Progenitor cell of endocrine pancreas (in vitro differentiated cells): ENCODE results near the gene RBBP5. TPM values are rescaled to one million over a fixed set of nuclear protein-coding genes. Genes with fewer than 3 reads are reported as not detected.

Experiments
- DNase-seq: peaks from one replicate; pipeline ENCODE4 v3.0.0; 2021; ENCODE audit warnings: low spot score; ENCODE audit not compliant: unreplicated experiment
- H3K27ac Mint-ChIP-seq: 2 replicates; pipeline ENCODE4 v1.8.0; 2021; ENCODE audit warnings: mild to moderate bottlenecking, moderate library complexity, mixed read lengths
- H3K27me3 Mint-ChIP-seq: 2 replicates; pipeline ENCODE4 v1.8.0; 2021; ENCODE audit warnings: mixed read lengths
- H3K36me3 Mint-ChIP-seq: 2 replicates; pipeline ENCODE4 v1.8.0; 2022; ENCODE audit warnings: mixed read lengths; ENCODE audit not compliant: insufficient read depth
- H3K4me1 Mint-ChIP-seq: 2 replicates; pipeline ENCODE4 v1.8.0; 2021; ENCODE audit warnings: low read depth, mixed read lengths
- H3K4me3 Mint-ChIP-seq: 2 replicates; pipeline ENCODE4 v1.8.0; 2021; ENCODE audit warnings: low read depth, mild to moderate bottlenecking, moderate library complexity, mixed read lengths
- H3K9me3 Mint-ChIP-seq: 2 replicates; pipeline ENCODE4 v1.8.0; 2021; ENCODE audit warnings: low read depth, mixed read lengths
- total RNA-seq: library from RNA; stranded (reverse); gene quantifications from 2 replicates; pipeline ENCODE4 v1.2.1, GENCODE V29; 2021
- TF ChIP-seq, protein P1 (sequence below): fragments of 200-600 bp; sonication (generic); IDR thresholded peaks from one replicate; pipeline ENCODE4 v1.5.0; 2021; ENCODE audit warnings: antibody characterized with exemption, mild to moderate bottlenecking; ENCODE audit not compliant: unreplicated experiment

RBBP5 gene
- total RNA-seq, 1 donor from 2014 or later: 20.9 TPM

DNA sequence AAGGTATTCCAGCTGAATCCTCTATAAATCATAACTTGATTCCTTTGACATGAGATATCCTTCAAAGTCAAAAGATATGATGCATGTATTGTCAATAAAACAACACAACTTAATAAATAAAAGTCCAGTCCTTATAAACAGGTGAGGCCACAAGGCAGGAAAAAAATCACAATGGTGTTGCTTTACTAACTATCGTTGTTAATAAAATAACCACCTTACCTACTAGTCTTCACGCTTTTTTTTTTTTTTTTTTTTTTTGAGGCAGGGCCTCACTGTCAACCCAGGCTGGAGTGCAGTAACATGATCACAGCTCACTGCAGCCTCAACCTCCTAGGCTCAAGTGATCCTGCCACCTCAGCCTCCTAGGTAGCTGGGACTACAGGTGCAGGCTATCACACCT is 37.4 kb downstream of the RBBP5 start, which contains the start of gene TMEM81:
Gene TMEM81, minus strand, starts transcription at position 101 of the 400 bp plus-strand sequence. CDS start 140 bp downstream, outside the sequence.
- TF ChIP-seq, protein P1, sequence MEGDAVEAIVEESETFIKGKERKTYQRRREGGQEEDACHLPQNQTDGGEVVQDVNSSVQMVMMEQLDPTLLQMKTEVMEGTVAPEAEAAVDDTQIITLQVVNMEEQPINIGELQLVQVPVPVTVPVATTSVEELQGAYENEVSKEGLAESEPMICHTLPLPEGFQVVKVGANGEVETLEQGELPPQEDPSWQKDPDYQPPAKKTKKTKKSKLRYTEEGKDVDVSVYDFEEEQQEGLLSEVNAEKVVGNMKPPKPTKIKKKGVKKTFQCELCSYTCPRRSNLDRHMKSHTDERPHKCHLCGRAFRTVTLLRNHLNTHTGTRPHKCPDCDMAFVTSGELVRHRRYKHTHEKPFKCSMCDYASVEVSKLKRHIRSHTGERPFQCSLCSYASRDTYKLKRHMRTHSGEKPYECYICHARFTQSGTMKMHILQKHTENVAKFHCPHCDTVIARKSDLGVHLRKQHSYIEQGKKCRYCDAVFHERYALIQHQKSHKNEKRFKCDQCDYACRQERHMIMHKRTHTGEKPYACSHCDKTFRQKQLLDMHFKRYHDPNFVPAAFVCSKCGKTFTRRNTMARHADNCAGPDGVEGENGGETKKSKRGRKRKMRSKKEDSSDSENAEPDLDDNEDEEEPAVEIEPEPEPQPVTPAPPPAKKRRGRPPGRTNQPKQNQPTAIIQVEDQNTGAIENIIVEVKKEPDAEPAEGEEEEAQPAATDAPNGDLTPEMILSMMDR: no peak
- H3K4me1 Mint-ChIP-seq: peaks cover 3% of the 10 kb centered on the region
- no peak within 1 kb of the TSS for H3K4me3 Mint-ChIP-seq
- H3K9me3 Mint-ChIP-seq: no peaks in the 10 kb centered on the region
- DNase-seq: no peak
- peaks cover 27% of the 10 kb centered on the region for H3K36me3 Mint-ChIP-seq
- H3K27ac Mint-ChIP-seq: peak within 1 kb of the TSS; percentile 66
- no peaks in the 10 kb centered on the region for H3K27me3 Mint-ChIP-seq

DNA sequence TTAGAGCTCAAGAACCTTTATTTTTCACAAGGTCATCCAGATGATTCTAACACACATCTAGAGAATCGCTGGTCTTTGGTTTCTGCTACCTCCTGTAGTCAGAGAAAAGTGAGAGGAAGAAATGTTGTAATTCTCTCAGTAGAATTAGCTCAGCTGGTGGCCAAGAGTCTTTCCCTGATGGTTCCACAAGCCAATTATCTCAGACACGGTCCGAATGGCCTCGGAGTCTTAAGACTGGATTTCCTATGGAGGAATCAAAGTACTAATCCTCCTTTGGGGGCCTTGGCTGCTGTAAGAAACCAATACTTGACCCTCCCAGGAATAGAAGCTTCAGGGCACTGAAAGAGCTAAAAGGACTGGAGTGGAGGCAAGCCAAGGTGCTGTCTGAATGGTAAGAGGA is 39.3 kb downstream of the RBBP5 start:
- Mint-ChIP-seq H3K4me3 (no peak overlapping the region), H3K4me1 (no peaks in the 10 kb centered on the region), H3K9me3 (no peaks in the 10 kb centered on the region), H3K27me3 (no peaks in the 10 kb centered on the region), H3K27ac (no peak overlapping the region), H3K36me3 (peaks cover 14% of the 10 kb centered on the region)
- DNase-seq: no peak
- TF ChIP-seq, protein P1: no peak

DNA sequence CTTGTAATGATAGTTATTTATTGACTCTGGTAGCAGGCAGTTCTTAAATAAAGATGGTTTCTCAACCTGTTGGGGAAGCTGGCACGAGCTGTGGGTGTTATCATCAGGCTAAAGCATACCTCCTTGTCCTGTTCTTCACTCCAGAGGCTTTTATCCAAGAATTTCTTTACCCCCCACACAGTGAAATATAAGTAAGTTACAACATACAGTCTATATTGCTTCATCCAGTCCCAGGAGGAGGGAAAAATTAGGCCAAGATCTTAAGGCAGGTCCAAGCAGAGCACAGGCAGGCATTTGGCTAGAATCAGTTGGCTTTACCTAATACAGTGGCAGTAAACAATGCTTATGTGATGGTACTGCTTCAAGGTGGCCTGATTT is 43.9 kb downstream of the RBBP5 start:
- TF ChIP-seq, protein P1: no peak
- no peak for DNase-seq
- Mint-ChIP-seq H3K27me3 (no peaks in the 10 kb centered on the region), H3K27ac (no peak overlapping the region), H3K36me3 (no peaks in the 10 kb centered on the region), H3K4me1 (no peaks in the 10 kb centered on the region), H3K9me3 (no peaks in the 10 kb centered on the region), H3K4me3 (no peak overlapping the region)

DNA sequence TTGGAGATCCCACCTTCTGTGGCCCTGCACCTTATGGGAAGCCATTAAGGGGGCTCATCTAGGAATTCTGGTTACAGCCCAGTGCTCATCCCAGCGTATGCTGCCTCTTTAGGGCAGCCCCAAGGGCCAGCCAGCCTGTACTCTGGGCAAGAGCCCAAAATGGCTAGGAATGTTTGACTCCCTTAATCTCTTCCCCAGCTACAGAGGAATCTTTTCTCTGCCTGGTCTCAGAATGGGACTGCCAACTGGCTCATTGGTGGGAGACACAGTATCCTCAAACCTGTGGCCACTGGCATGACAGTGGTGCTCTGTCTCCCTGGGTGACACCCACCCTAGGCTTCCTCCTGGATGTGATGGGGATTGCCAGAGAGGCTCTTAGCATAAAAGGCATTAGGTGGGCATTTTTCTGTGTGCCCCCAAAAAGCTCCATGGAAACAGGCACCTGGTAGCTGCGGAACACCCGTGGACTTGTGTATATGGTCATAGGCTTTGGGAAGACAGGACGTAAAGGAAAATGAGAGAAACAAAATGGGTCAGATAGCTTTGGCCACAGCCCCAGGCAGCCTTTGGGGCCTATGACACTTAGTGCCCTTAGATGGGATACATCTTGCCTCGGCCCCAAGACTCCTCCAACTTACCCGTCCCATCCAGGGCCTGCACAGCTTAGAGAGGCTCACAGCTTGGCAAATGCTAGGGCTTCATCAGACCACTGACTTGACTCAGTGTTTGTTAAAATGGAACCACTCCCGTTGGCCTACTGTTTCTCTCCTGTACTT is 44.4 kb downstream of the RBBP5 start:
- Mint-ChIP-seq H3K4me1 (no peaks in the 10 kb centered on the region), H3K27ac (no peak overlapping the region)
- TF ChIP-seq, protein P1: no peak

DNA sequence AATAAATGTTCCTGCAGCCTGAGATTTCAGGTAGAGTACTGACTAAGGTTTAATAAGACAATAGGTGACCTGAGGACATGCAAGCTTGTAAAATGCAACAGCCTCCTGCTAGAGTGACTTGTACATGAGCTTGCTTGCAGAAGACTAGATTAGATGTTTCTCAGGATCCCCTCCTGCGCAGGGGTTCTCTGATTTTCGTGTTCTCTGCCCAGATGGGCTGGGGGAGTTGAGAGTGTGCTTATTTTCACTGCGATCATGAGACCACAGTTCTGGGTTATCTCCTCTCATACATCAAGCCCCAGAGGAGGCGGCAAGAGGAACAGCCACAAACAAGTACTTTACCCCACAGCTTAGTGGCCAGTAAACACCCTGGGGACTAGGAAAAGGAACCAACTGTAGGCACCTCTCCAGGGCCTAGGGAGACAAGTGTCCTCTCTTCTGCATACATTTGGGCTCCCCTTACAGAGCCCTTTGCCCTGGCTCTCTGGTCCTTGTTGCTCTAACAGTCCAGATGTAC is 45.5 kb downstream of the RBBP5 start:
- no peak for DNase-seq
- Mint-ChIP-seq H3K4me3 (no peak overlapping the region), H3K9me3 (no peaks in the 10 kb centered on the region), H3K36me3 (no peaks in the 10 kb centered on the region), H3K27ac (no peak overlapping the region), H3K27me3 (no peaks in the 10 kb centered on the region), H3K4me1 (no peaks in the 10 kb centered on the region)
- TF ChIP-seq, protein P1: no peak

More for the DNA sequence above, 44.4 kb downstream of the RBBP5 start:
- no peaks in the 10 kb centered on the region for H3K36me3 Mint-ChIP-seq
- H3K9me3 Mint-ChIP-seq: no peaks in the 10 kb centered on the region
- no peak for DNase-seq
- H3K27me3 Mint-ChIP-seq: no peaks in the 10 kb centered on the region
- H3K4me3 Mint-ChIP-seq: no peak overlapping the region
